Smooth muscle cell (in vitro differentiated cells): Measurements from ENCODE around the gene MNT. TPM values are rescaled to one million over a fixed set of nuclear protein-coding genes. Genes with fewer than 3 reads are reported as not detected.

Experiments used
- DNase-seq: peaks from one replicate; lab custom pipeline; 2025; ENCODE audit not compliant: unreplicated experiment; lab: John Stamatoyannopoulos, UW
- H2AFZ ChIP-seq: fragments of 200-600 bp; sonication (generic); 2 replicates; pipeline ENCODE4 v1.6.0; 2016; ENCODE audit warnings: antibody characterized with exemption, low read depth, mild to moderate bottlenecking
- H3F3A ChIP-seq: fragments of 200-600 bp; sonication (generic); 2 replicates; pipeline ENCODE4 v1.6.0; 2017; ENCODE audit warnings: antibody characterized with exemption, low read depth
- H3K27ac ChIP-seq: fragments of 200-600 bp; sonication (generic); 2 replicates; pipeline ENCODE4 v1.5.1; 2016; ENCODE audit warnings: low read depth, mild to moderate bottlenecking
- H3K27me3 ChIP-seq: fragments of 200-600 bp; sonication (generic); 2 replicates; pipeline ENCODE4 v1.6.1; 2016; ENCODE audit warnings: low read depth, mild to moderate bottlenecking
- H3K36me3 ChIP-seq: fragments of 200-600 bp; sonication (generic); 2 replicates; pipeline ENCODE4 v1.5.1; 2016; ENCODE audit warnings: low read depth
- H3K4me1 ChIP-seq: fragments of 200-600 bp; sonication (generic); 2 replicates; pipeline ENCODE4 v1.5.1; 2016; ENCODE audit warnings: low read depth
- H3K4me2 ChIP-seq: fragments of 200-600 bp; sonication (generic); 2 replicates; pipeline ENCODE4 v1.6.0; 2016; ENCODE audit warnings: mild to moderate bottlenecking
- H3K4me3 ChIP-seq: fragments of 200-600 bp; sonication (generic); 2 replicates; pipeline ENCODE4 v1.5.1; 2016; ENCODE audit warnings: mild to moderate bottlenecking
- H3K79me2 ChIP-seq: fragments of 200-600 bp; sonication (generic); 2 replicates; pipeline ENCODE4 v1.6.0; 2016; ENCODE audit warnings: low read depth, mild to moderate bottlenecking
- H3K9ac ChIP-seq: fragments of 200-600 bp; sonication (generic); 2 replicates; pipeline ENCODE4 v1.6.0; 2016; ENCODE audit warnings: low read depth
- H3K9me3 ChIP-seq: fragments of 200-600 bp; sonication (generic); replicated peaks from 2 replicates; pipeline ENCODE4 v1.5.1; 2016; ENCODE audit warnings: low read depth
- H4K20me1 ChIP-seq: fragments of 200-600 bp; sonication (generic); 2 replicates; pipeline ENCODE4 v1.6.0; 2016; ENCODE audit warnings: low read depth
- CTCF ChIP-seq: fragments of 200-600 bp; sonication (generic); IDR thresholded peaks from 2 replicates; pipeline ENCODE4 v1.5.1; 2017; ENCODE audit warnings: borderline replicate concordance, mild to moderate bottlenecking, antibody characterized with exemption; ENCODE audit not compliant: insufficient read depth, poor library complexity, severe bottlenecking
- WGBS: methylation state at CpG from one replicate; pipeline ENCODE4 v1.1.7; 2016; ENCODE audit warnings: low lambda C conversion rate; 5-methylcytosine and 5-hydroxymethylcytosine counted together
- polyA plus RNA-seq: library from polyadenylated mRNA; unstranded; fragments of >200 nt; fragmentation: Nextera tagmentation; extraction: Ambion mirVana; gene quantifications from 2 replicates; pipeline ENCODE4 v1.2.1, GENCODE V29; 2016
- total RNA-seq: library from RNA; depleted of rRNA; stranded (reverse); fragments of >200 nt; gene quantifications from 2 replicates; pipeline ENCODE4 v1.2.3, GENCODE V29; 2014

Gene MNT
- total and polyA plus RNA-seq, 2 experiments from 2014 or later: 5.7 to 12.8 TPM

GRCh38 chr17:2347805-2348685 is 52.8 kb downstream of the MNT start:
- Histone ChIP-seq H3K27me3 (no peaks in the 10 kb centered on the region), H3K9ac (no peak overlapping the region), H3K4me3 (no peak overlapping the region), H3K27ac (no peak overlapping the region), H3K4me1 (peaks cover 13% of the 10 kb centered on the region), H2AFZ (no peak overlapping the region), H4K20me1 (peaks cover 2% of the 10 kb centered on the region), H3K36me3 (no peaks in the 10 kb centered on the region), H3K9me3 (no peaks in the 10 kb centered on the region), H3K4me2 (peak overlapping the region; percentile 2), H3K79me2 (no peaks in the 10 kb centered on the region), H3F3A (peaks cover 11% of the 10 kb centered on the region)
- 34% methylated on average over 11 of the region's 11 CpGs for WGBS
- no peak for TF ChIP-seq CTCF
- no peak for DNase-seq

GRCh38 chr17:2346475-2346874 is 54.4 kb downstream of the MNT start:
- Histone ChIP-seq H3K9me3 (no peaks in the 10 kb centered on the region), H3K4me2 (no peak overlapping the region), H3K27me3 (no peaks in the 10 kb centered on the region), H2AFZ (no peak overlapping the region), H3K4me1 (peaks cover 13% of the 10 kb centered on the region), H3K36me3 (no peaks in the 10 kb centered on the region), H3K27ac (peak overlapping the region; percentile 12), H3K79me2 (no peaks in the 10 kb centered on the region), H3F3A (peaks cover 11% of the 10 kb centered on the region), H4K20me1 (no peaks in the 10 kb centered on the region), H3K9ac (no peak overlapping the region), H3K4me3 (no peak overlapping the region)
- WGBS: 72% methylated on average over 8 of the region's 8 CpGs
- DNase-seq: no peak
- no peak for TF ChIP-seq CTCF

GRCh38 chr17:2344528-2344927 is 56.3 kb downstream of the MNT start:
- Histone ChIP-seq H3K9ac (no peak overlapping the region), H3K36me3 (no peaks in the 10 kb centered on the region), H3K27ac (no peak overlapping the region), H3K4me1 (peaks cover 13% of the 10 kb centered on the region), H2AFZ (no peak overlapping the region), H3K27me3 (no peaks in the 10 kb centered on the region), H3K4me3 (no peak overlapping the region), H3K79me2 (no peaks in the 10 kb centered on the region), H3K9me3 (no peaks in the 10 kb centered on the region), H3F3A (peaks cover 11% of the 10 kb centered on the region), H4K20me1 (no peaks in the 10 kb centered on the region), H3K4me2 (no peak overlapping the region)
- WGBS: 62% methylated on average over 10 of the region's 10 CpGs
- no peak for TF ChIP-seq CTCF
- DNase-seq: no peak
